Measurements from ENCODE around the gene ERCC1. TPM values are rescaled to one million over a fixed set of nuclear protein-coding genes. Genes with fewer than 3 reads are reported as not detected.

The ERCC1 gene
- total and polyA plus RNA-seq, 4 donors, result 19.2 to 28.7 (median 22.0) TPM

- Histone ChIP-seq H3K27me3 (ENCODE audit: control insufficient read depth in 4 of 4, insufficient read depth in 4 of 4, low read length in 3 of 4) (no peaks in the 10 kb centered on the region), H3K36me3 (ENCODE audit: control insufficient read depth in 4 of 4, insufficient read depth in 3 of 4, low read depth in 1 of 4, low read length in 3 of 4) (peaks cover 0 to 5% (median 0%) of the 10 kb centered on the region in 4 donors), H3K9me3 (ENCODE audit: control insufficient read depth in 4 of 4, low read length in 3 of 4) (no peaks in the 10 kb centered on the region), H3K9ac (ENCODE audit: low read depth in 1 of 2, low read length in 2 of 2) (no peak overlapping the region), H3K4me3 (ENCODE audit: low read depth in 1 of 3, low read length in 3 of 3) (no peak overlapping the region), H3K27ac (ENCODE audit: low read depth in 1 of 2, low read length in 2 of 2) (no peak overlapping the region), H3K4me1 (ENCODE audit: control insufficient read depth in 4 of 4, insufficient read depth in 4 of 4, low read length in 3 of 4) (no peaks in the 10 kb centered on the region)
- TF ChIP-seq CTCF (IDR thresholded peaks at IDR 0.05; ENCODE audit: low read depth, low read length, missing input control) (no peak), MAX (IDR thresholded peaks at IDR 0.05) (no peak), SP1 (IDR thresholded peaks at IDR 0.05) (no peak), GABPA (IDR thresholded peaks at IDR 0.05 in 1 of 2, conservative IDR thresholded peaks at IDR 0.05 in 1 of 2) (no peak), ATF3 (IDR thresholded peaks at IDR 0.05) (no peak), ZBTB33 (IDR thresholded peaks at IDR 0.05) (no peak), HNF4G (IDR thresholded peaks at IDR 0.05) (no peak), REST (IDR thresholded peaks at IDR 0.05) (no peak), HNF4A (conservative IDR thresholded peaks at IDR 0.05) (no peak), RAD21 (IDR thresholded peaks at IDR 0.05) (no peak), EGR1 (IDR thresholded peaks at IDR 0.05; ENCODE audit: low read depth in 2 of 2) (no peak), TAF1 (conservative IDR thresholded peaks at IDR 0.05) (no peak), JUND (IDR thresholded peaks at IDR 0.05) (no peak), YY1 (IDR thresholded peaks at IDR 0.05) (no peak), FOXA1 (IDR thresholded peaks at IDR 0.05) (no peak), FOXA2 (IDR thresholded peaks at IDR 0.05) (no peak), RXRA (IDR thresholded peaks at IDR 0.05) (no peak)
- no peak for DNase-seq (ENCODE audit: low spot score)
- 95% methylated on average over 21 of the region's 21 CpGs for WGBS
Observed at GRCh38 chr19:45391871-45392665, 31.6 kb downstream of the ERCC1 start.
